Bronchial epithelial cell (primary cell): ENCODE data around the gene CARNS1. TPM values are rescaled to one million over a fixed set of nuclear protein-coding genes. Genes with fewer than 3 reads are reported as not detected.

Experiments
- DNase-seq: peaks from one replicate; pipeline ENCODE4 v3.0.0-alpha.2; 2010; ENCODE audit warnings: low read depth
- FAIRE-seq: peaks from 2 replicates; lab custom pipeline; 2011; peaks lifted over from hg19 to GRCh38; lab: Jason Lieb, UNC
- H3K27me3 ChIP-seq: 2 replicates; pipeline ENCODE4 v1.5.1; 2011; ENCODE audit warnings: low read length; ENCODE audit not compliant: control insufficient read depth, insufficient read depth
- H3K36me3 ChIP-seq: 2 replicates; pipeline ENCODE4 v1.5.1; 2011; ENCODE audit warnings: low read length; ENCODE audit not compliant: control insufficient read depth, insufficient read depth
- H3K4me3 ChIP-seq: 2 replicates; pipeline ENCODE4 v1.5.1; 2011; ENCODE audit warnings: mild to moderate bottlenecking, low read depth, low read length, control low read depth
- total RNA-seq: library from RNA; depleted of rRNA; stranded (reverse); fragments of >200 nt; gene quantifications from 2 replicates; pipeline ENCODE4 v1.2.1, GENCODE V29; 2014
- TF ChIP-seq, protein P1 (sequence below): IDR thresholded peaks from 2 replicates; pipeline ENCODE4 v1.5.1; 2011; ENCODE audit warnings: mild to moderate bottlenecking, moderate library complexity, low read length, control low read depth, inconsistent platforms; ENCODE audit not compliant: insufficient read depth, severe bottlenecking

Gene CARNS1
- total RNA-seq, 1 donor from 2014 or later, result under 0.01 TPM

DNA sequence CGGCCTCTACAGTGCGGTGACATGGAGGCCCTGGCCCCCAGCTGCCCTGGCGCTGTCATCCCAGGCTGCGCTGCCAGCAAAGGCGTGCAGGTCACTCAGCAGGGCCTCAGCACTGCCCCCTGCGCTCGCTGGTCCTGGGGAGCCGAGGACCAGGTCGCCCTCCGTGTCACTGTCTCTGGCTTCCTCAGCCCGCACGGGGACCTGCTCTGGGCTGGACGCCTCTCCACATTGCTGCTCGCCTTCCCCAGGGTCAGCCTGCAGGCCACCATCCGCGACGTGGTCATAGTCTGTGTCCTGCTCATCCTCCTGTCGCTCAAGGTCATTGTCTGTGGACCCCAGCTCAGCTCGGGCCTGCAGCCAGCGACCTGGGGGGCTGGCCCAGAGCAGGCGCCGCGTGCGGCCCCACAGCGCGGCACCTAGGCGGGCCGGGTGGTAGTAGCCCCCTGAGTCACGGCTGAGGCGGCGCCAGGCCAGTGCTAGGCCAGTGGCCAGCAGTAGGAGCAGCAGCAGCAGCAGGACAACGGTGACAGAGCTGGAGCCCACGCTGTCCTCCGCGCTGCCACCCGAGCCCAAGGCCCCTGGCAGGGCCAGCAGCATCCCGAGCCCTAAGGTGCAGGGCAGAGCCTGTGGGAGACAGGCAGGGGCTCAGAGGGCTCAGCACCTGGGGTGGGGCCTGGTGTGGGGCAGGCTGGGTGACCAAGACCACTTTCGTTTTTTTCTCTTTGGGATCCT, 20.4 kb downstream of the CARNS1 start:
- peaks cover 37% of the 10 kb centered on the region for H3K36me3 ChIP-seq
- H3K4me3 ChIP-seq, result no peak overlapping the region
- TF ChIP-seq, protein P1, sequence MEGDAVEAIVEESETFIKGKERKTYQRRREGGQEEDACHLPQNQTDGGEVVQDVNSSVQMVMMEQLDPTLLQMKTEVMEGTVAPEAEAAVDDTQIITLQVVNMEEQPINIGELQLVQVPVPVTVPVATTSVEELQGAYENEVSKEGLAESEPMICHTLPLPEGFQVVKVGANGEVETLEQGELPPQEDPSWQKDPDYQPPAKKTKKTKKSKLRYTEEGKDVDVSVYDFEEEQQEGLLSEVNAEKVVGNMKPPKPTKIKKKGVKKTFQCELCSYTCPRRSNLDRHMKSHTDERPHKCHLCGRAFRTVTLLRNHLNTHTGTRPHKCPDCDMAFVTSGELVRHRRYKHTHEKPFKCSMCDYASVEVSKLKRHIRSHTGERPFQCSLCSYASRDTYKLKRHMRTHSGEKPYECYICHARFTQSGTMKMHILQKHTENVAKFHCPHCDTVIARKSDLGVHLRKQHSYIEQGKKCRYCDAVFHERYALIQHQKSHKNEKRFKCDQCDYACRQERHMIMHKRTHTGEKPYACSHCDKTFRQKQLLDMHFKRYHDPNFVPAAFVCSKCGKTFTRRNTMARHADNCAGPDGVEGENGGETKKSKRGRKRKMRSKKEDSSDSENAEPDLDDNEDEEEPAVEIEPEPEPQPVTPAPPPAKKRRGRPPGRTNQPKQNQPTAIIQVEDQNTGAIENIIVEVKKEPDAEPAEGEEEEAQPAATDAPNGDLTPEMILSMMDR, result no peak
- FAIRE-seq (peak; percentile 7), DNase-seq (no peak)
- H3K27me3 ChIP-seq, result no peaks in the 10 kb centered on the region

DNA sequence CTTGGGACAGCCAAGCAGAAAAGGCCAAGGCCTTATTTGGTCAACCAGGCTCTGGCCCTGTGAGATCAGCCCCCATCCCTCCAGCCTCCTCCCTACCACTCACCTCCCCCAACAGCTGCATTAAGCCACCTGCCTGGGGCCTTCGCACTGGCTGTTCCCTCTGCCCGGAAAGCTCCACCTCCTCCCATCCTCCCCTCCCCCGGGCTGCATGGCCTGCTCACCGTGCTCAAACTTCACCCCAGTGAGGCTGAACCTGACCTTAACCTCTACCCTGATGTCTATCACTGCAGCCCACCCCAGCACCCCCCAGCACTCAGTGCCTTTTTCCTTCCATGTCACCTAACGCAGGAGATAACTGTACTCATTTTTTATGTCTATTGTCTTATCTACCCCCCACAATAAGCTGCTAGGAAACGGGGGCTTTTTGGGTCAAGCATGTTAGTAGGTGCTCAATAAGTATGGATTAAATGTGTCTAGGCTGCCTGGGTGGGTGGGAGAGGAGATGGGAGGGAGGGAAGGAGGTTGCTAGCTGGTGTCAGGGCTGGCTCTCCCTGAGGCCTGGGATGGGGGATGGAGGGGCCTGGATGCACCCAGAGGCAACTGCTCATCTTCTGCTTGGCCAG, 21.1 kb downstream of the CARNS1 start:
- no peak for DNase-seq
- no peak for FAIRE-seq
- H3K27me3 ChIP-seq, result no peaks in the 10 kb centered on the region
- no peak overlapping the region for H3K4me3 ChIP-seq
- H3K36me3 ChIP-seq, result peaks cover 36% of the 10 kb centered on the region
- TF ChIP-seq, protein P1, result no peak

DNA sequence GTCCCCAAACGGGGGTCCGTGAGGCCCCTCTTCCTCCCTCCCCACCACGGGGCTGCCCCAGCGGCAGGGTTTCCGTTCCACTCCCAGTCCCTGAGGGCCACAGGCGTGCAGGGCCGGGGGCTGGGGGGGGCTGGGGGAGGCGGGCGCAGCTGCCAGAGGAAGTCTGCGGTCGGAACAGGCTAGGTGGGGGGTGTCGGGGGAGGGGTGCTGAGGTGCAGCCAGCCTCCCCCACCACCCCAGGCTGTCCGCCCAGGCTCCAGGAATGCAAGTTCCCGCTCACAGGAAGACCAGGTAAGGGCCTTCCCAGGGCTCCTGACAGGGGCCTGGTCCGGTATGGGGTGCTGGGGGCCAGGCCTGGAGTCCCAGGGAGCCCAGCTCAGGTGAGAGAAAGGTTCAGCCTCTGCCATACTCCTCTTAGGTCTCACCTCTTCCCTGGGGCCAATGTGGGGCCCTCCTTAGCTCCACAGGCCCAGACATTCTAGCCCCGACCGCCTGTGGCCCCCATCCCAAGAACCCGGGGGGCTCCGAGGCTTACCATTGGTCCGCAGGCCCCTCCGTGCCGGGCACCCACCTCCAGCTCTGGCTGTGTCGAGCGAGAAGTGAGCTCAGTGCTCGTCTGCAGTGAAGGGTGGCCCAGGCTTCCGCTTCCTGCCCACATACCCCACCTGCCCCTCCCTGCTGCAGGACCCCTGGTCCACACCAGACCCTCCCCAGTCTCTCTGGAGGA, 21.8 kb downstream of the CARNS1 start, which contains the start of gene PTPRCAP:
Gene PTPRCAP (minus strand): TSS at position 601 of the 727 bp plus-strand sequence. CDS start 63 bp downstream, at position 538.
- DNase-seq (no peak), FAIRE-seq (no peak)
- Histone ChIP-seq H3K4me3 (no peak within 1 kb of the TSS), H3K27me3 (no peaks in the 10 kb centered on the region), H3K36me3 (peaks cover 40% of the 10 kb centered on the region)
- TF ChIP-seq, protein P1, result no peak

DNA sequence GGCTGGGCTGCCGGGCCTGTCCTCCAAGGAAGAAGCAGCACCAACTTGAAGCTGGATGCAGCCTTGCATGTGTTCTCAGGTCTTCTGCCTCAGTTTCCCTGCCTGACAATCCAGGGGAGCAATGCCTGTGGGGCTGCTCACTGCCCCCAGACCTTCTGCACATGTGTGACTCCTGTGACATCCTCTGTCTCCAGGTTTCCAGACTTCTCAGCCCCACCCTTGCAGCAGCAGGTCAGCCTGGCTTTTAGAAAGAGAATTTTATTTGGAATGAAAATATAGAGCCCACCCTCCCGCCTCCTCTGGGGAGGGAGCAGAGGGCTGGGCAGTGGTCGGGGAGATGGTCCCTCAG, 22.3 kb downstream of the CARNS1 start:
- H3K36me3 ChIP-seq, result peaks cover 35% of the 10 kb centered on the region
- H3K4me3 ChIP-seq, result no peak overlapping the region
- DNase-seq (no peak), FAIRE-seq (no peak)
- H3K27me3 ChIP-seq, result no peaks in the 10 kb centered on the region
- TF ChIP-seq, protein P1, result no peak

DNA sequence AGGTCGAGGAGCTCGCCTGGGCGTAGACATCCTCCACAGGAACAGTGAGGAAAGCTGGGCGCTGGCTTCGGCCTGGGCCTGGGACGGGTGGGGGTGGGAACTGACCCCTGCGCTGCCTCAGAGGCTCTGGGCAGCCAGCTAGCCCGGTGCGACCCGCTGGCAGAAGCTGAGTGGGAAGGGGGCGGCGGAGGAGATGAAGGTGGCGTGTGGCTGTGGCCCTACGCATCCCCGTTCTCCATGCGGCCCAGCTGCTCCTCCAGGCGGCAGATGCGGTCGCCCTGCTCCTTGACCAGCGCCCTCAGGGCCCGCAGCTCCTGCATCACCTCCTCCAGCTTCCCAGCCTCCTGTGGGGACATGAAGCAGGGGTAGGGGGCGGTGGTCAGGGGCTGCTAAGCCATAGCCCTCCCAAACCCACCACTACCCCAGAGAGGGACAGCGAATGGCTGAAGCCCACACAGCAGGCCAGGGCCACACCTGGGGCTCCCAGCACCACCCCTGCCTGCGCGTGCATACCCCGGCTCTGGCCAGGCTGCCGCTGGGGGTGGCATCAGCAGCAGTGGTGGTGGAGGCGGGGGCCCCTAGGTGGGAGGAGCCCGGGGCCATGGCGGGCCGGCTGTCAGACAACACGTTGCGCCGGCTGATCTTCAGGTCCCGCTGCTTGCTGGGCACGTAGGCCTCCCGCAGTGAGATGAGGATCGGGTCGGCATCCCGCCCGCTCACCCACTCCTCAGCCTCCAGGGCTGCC, 22.9 kb downstream of the CARNS1 start:
- DNase-seq (no peak), FAIRE-seq (no peak)
- Histone ChIP-seq H3K36me3 (peaks cover 31% of the 10 kb centered on the region), H3K4me3 (no peak overlapping the region), H3K27me3 (no peaks in the 10 kb centered on the region)
- TF ChIP-seq, protein P1, result no peak
